HG02870 (cell line): Measurements from ENCODE around the gene TRIP11.
A peak's percentile ranks its signal among the peaks of the same experiment; 100 is the strongest.
"Not testable (repeated sequence)": the region's sequence is repeated elsewhere in the genome, so short reads cannot be mapped to it uniquely, and the experiment has no call there.

ENCODE experiments used
- ATAC-seq: cut with Tn5 transposase; IDR thresholded peaks from one replicate; pipeline ENCODE4 v1.9.1; 2021; ENCODE audit warnings: mild to moderate bottlenecking, moderate library complexity; ENCODE audit not compliant: unreplicated experiment

TRIP11 gene

GRCh38 chr14:92039719-92040430, at the start of gene TRIP11:
Gene TRIP11, minus strand, starts transcription at chr14:92040059. Its CDS starts 374 bp downstream, at chr14:92039685.
- peak; percentile 92 for ATAC-seq

- no peak for ATAC-seq
These were observed 48.6 kb upstream of the TRIP11 start for GRCh38 chr14:92088494-92088893.

GRCh38 chr14:92074555-92074954, 34.7 kb upstream of the TRIP11 start:
- ATAC-seq: no peak

- ATAC-seq: no peak
These were observed 18.4 kb upstream of the TRIP11 start for GRCh38 chr14:92058006-92058917.

GRCh38 chr14:92049781-92050180, 9.9 kb upstream of the TRIP11 start:
- ATAC-seq: no peak

- not testable (repeated sequence) for ATAC-seq
These were observed 9.4 kb upstream of the TRIP11 start for GRCh38 chr14:92049221-92049620.

GRCh38 chr14:92045904-92046303, 6.0 kb upstream of the TRIP11 start:
- not testable (repeated sequence) for ATAC-seq

- not testable (repeated sequence) for ATAC-seq
These were observed 1.9 kb upstream of the TRIP11 start for GRCh38 chr14:92041766-92042165.

- ATAC-seq: no peak
These were observed 1.3 kb upstream of the TRIP11 start for GRCh38 chr14:92041203-92041602.

GRCh38 chr14:92040431-92041051, 682 bp upstream of the TRIP11 start:
- no peak for ATAC-seq

- peak; percentile 11 for ATAC-seq
These were observed 668 bp downstream of the TRIP11 start for GRCh38 chr14:92039063-92039718.

- no peak for ATAC-seq
These were observed 1.9 kb downstream of the TRIP11 start for GRCh38 chr14:92037989-92038388.

GRCh38 chr14:92035890-92036289, 4.0 kb downstream of the TRIP11 start:
- ATAC-seq: no peak

GRCh38 chr14:92033906-92034687, 5.8 kb downstream of the TRIP11 start:
- ATAC-seq: no peak

GRCh38 chr14:92033433-92033832, 6.4 kb downstream of the TRIP11 start:
- ATAC-seq: no peak

GRCh38 chr14:92026548-92027190, 13.2 kb downstream of the TRIP11 start:
- ATAC-seq: no peak

GRCh38 chr14:92022036-92022435, 17.8 kb downstream of the TRIP11 start:
- ATAC-seq: no peak

- no peak for ATAC-seq
These were observed 18.3 kb downstream of the TRIP11 start for GRCh38 chr14:92021523-92021922.

GRCh38 chr14:92014040-92014439, 25.8 kb downstream of the TRIP11 start:
- ATAC-seq: no peak
